Skeletal muscle cell (primary cell): ENCODE measurements around the gene MAD1L1.
"Not testable (repeated sequence)": the region's sequence is repeated elsewhere in the genome, so short reads cannot be mapped to it uniquely, and the experiment has no call there.

Source experiments
- DNase-seq: peaks from one replicate; pipeline ENCODE4 v3.0.0-alpha.2; 2010; ENCODE audit warnings: low read depth
- H3K4me3 ChIP-seq: 2 replicates; pipeline ENCODE4 v1.5.1; 2011; ENCODE audit warnings: low read depth, mild to moderate bottlenecking, control low read depth, low read length, moderate library complexity

Gene MAD1L1

GRCh38 chr7:1936006-1936310 lies 296.8 kb downstream of the MAD1L1 start:
- no peak for DNase-seq
- H3K4me3 ChIP-seq = no peak overlapping the region

DNA sequence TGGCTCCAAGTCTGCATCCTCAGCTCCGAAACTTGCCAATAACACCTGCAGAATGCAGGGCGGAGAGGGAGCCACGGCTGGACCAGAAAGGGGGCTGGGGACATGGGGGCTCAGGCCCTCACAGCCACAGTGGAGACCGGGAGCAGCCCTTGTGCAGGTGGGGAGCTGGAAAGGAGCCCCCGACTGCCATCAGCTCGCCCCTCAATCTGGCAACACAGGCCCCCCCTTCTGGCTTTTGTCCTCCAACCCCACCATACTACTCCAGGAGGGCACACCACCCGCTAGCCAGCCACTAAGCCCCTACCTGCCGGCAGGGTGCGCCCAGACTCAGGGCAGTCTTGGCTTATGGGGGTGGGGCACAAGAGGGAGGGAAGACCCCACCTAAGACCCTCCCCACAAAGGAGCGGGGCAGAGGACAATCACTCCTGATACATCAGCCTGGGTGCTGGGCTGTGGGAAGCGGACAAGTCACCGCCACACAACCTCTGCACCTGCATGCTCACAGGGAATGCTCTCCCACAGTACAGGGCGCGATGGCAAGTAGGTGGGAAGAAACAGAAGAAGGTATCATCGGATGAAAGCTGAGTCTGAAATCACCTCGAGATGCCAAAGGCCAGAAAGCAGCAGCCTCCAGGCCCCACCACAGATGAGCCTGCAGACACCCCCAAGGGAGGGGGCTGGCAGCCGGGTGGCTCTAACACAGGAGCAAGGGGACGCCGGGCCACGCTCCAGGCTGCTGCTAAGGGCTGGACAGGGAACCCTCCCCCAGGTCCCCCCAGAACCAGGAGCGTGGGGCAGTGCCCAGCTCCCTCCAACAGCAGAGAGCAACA lies 297.4 kb downstream of the MAD1L1 start:
- H3K4me3 ChIP-seq = no peak overlapping the region
- DNase-seq = no peak

DNA sequence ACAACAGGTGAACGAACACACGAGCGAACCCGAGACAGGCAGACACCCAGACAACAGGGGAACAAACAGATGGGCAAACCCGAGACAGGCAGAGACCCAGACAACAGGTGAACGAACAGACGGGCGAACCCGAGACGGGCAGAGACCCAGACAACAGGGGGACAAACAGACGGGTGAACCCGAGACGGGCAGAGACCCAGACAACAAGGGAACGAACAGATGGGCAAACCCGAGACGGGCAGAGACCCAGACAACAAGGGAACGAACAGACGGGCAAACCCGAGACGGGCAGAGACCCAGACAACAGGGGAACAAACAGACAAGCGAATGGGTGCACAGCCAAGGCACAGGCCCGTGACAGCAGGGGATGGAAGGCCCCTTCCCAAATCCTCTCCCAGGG lies 298.0 kb downstream of the MAD1L1 start:
- no peak for DNase-seq

DNA sequence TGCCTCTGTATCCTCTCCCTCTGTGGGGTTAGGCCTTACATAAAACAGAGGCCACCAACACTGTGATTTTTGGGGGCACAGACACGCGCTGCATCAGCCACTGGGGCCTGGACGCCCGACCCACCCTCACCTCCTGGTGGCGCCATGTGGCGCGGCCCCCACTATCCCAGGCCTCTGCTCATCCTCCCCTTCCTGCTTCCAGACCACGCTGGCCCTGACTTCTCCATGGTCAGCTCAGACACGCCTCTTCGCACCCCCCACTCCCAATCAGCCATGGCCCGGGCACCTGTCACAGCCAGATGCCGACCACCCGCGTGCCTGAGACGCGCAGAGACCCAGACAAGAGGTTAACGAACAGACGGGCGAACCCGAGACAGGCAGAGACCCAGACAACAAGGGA lies 298.7 kb downstream of the MAD1L1 start:
- H3K4me3 ChIP-seq = no peak overlapping the region
- DNase-seq = no peak

More for the DNA sequence above, 298.0 kb downstream of the MAD1L1 start:
- H3K4me3 ChIP-seq = no peak overlapping the region

GRCh38 chr7:1933066-1933750 lies 299.5 kb downstream of the MAD1L1 start:
- H3K4me3 ChIP-seq = no peak overlapping the region
- DNase-seq = no peak

- no peak overlapping the region for H3K4me3 ChIP-seq
- DNase-seq = no peak
These were observed 300.8 kb downstream of the MAD1L1 start for GRCh38 chr7:1931951-1932270.

DNA sequence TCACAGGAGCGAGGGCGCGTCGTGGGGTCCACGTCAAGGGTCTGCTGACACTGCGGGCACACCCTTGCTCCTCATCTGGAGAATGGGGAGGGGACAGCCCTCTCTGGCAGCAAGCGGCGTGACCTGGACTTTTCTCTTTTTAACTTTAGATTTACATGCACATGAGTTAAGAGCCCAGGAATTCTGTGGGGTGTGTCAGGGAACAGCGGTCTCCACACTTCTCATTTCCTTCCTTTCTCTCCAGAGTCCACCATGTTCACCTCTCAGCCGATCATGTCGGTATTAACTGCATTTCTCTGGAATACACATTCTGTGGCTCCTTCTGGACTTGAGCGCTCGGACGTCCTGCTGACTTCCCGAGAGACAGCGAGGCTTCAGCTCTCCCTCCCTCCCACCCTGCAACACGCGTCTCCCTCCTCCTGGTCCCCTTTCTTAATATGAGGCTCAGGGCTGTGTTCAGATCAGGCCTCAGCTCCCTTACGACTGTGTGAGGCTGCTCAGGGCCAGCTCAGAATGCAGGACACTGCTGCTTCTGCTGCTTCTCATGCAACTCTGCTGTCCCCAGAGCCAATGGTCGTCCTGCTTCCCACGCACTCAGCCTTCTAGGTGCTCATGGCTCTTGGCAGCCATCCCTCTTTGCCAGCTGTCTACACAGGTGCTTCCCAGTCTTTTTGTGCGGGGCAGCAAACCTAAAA lies 301.3 kb downstream of the MAD1L1 start:
- H3K4me3 ChIP-seq = no peak overlapping the region
- no peak for DNase-seq

DNA sequence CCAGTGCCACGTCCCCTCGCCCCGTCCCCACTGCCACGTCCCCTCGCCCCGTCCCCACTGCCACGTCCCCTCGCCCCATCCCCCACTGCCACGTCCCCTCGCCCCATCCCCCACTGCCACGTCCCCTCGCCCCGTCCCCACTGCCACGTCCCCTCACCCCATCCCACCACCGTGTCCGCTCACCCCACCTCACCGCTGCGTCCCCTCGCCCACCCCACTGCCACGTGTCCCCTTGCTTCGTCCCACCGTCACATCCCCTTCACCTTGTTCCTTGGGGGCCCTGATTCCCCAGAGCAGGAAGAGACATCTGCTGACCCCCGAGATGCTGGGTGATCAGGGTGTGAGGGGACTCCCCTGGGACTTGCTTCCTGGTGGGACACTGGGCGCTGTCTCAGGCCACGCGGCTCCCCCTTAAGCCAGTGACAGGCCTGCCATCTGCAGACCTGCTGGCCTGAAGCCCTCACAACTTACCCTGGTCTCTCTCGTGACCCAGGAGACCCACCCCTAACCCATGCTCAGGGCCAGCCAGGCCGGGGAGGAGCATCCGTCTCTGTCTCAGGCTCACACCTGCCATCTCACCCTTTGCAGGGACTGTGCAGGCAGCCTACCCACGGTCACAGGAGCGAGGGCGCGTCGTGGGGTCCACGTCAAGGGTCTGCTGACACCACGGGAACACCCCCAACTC lies 302.2 kb downstream of the MAD1L1 start:
- H3K4me3 ChIP-seq = no peak overlapping the region
- no peak for DNase-seq

GRCh38 chr7:1929349-1929925 lies 303.3 kb downstream of the MAD1L1 start:
- DNase-seq = not testable (repeated sequence)

DNA sequence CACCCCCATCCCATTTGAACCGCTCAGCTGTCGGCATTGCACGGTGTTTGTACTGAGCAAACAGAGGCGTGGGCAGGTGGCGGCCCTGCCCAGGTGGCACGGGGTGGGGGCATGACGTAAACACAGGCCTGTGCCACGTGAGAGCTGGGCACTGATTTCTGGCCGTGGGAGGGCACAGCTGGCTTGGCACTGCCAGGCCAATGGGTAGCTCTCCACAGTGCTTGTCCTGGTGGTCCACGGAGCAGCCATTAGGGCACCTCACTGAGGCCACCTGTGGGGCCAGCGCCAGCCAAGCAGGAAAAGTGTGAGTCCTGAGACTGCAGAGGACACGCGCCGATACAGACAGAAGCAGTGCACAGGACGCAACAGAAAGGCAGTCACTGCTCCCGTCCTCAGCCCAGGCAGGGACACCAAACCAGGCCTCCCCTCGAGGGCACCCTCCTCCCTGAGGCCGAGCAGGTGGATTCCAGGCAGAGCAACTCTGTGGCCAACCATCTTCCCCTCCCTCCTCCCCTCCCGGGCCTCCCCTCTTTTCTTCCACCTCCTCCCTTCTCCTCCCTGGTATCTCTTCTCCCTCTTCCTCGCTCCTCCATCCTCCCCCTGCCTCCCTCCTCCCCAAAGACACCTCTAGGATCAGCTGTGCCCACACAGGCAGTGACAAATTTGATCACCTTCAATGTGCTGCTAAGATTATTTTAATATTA lies 303.9 kb downstream of the MAD1L1 start:
- no peak overlapping the region for H3K4me3 ChIP-seq
- no peak for DNase-seq

More at GRCh38 chr7:1929349-1929925, 303.3 kb downstream of the MAD1L1 start:
- not testable (repeated sequence) for H3K4me3 ChIP-seq

DNA sequence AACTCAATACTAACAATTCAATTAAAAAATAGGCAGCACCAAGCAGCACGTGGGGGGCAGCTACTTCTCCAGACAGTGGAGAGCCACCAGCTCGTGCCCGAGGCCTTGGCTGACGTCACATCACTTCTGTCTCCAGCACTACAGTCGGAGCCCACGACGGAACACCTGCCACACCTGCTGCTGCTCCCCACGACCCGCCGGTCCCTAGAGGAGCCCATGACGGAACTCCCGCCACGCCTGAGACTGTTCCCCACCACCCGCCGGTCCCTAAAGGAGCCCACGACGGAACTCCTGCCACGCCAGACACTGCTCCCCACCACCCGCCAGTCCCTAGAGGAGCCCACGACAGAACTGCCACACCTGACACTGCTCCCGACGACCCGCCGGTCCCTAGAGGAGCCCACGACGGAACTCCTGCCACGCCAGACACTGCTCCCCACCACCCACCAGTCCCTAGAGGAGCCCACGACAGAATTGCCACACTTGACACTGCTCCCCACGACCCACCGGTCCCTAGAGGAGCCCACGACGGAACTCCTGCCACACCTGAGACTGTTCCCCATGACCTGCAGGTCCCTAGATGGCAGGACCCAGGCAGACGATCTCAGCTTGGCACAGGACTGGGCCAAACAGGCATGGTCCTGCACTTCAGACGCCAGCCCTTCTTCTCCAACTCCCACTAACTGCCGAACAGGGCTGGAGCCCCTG lies 304.7 kb downstream of the MAD1L1 start:
- DNase-seq = no peak
- H3K4me3 ChIP-seq = no peak overlapping the region

- no peak overlapping the region for H3K4me3 ChIP-seq
- DNase-seq = no peak
These were observed 305.8 kb downstream of the MAD1L1 start for GRCh38 chr7:1926908-1927306.

- no peak overlapping the region for H3K4me3 ChIP-seq
- no peak for DNase-seq
These were observed 306.5 kb downstream of the MAD1L1 start for GRCh38 chr7:1925973-1926907.

DNA sequence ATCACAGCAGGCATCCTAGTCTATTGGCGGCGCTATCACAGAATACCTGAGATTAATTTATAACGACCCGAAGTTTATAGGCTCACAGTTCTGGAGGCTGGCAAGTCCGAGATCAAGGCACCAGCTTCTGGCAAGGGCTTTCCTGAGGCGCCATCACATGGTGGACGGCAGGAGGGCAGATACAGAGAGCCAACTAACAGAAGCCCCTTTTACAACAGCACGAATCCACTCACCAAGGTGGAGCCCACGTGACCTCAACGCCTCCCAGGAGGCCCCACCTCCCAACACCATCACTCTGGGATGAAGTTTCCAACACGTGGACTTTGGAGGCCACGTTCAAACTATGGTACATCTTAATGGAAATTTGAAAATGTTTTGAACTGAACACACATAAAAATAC lies 307.4 kb downstream of the MAD1L1 start:
- H3K4me3 ChIP-seq = no peak overlapping the region
- DNase-seq = no peak

GRCh38 chr7:1924258-1924817 lies 308.4 kb downstream of the MAD1L1 start:
- DNase-seq = peak; percentile 67
- H3K4me3 ChIP-seq = no peak overlapping the region

DNA sequence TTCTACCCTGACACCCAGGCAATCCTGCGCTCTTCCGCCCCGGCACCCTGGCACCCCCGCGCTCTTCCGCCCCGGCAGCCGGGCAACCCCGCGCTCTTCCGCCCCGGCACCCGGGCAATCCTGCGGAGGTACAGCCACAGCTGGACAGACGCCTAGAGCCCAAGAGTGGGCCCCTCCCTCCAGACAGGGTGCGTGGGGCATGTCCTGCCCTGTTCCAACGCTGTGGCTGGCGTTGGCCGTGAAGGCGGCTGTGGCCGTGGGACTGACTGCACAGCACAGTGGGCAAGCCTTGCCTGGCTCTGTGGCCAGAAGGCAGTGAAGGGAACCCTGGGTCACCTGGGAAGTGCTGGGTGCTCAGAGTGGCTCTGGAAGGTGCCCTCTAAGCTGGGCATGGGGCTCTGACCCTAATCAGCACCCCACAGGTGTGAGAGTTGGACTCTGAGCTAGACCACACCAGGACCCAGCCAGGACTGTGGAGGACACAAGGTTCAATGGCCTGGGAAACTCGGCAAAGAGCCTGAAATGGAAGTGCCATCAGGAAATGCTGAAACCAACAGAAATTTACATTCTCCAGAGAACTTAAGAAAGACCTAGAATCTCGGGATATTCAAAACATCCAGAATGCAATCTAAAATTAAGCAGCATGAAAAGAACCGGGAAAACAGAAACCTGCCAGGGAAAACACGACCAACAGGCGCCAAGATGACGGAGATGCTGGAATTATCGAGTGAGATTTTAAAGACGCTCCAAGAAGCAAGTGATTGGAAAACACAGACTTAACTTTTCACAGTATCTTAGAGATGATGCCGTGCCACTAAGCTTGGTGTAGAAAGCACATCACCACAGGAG lies 309.1 kb downstream of the MAD1L1 start:
- no peak for DNase-seq
- no peak overlapping the region for H3K4me3 ChIP-seq
